ENCODE results near the gene PINK1. TPM values are rescaled to one million over a fixed set of nuclear protein-coding genes. Genes with fewer than 3 reads are reported as not detected.

PINK1 gene
- total RNA-seq, 3 donors from 2014 or later (not counting 1 experiment from before 2014, with no cell fraction given), result 10.8 to 16.2 (median 15.0) TPM

- no peaks in the 10 kb centered on the region for H3K36me3 Mint-ChIP-seq
- Histone ChIP-seq H3K9me3 (ENCODE audit: control insufficient read depth, insufficient read depth, low read length) (no peaks in the 10 kb centered on the region), H3K27me3 (ENCODE audit: control insufficient read depth, insufficient read depth, low read length) (no peaks in the 10 kb centered on the region), H3K27ac (ENCODE audit: low read length) (peak within 1 kb of the TSS; percentile 77), H3K4me3 (ENCODE audit: low read length) (peak within 1 kb of the TSS; percentile 89), H3K4me1 (ENCODE audit: control insufficient read depth, insufficient read depth, low read length) (peaks cover 24% of the 10 kb centered on the region), H3K36me3 (ENCODE audit: control insufficient read depth, insufficient read depth, low read length) (peaks cover 15% of the 10 kb centered on the region)
- no peaks in the 10 kb centered on the region for H3K9me3 Mint-ChIP-seq
- intact Hi-C loops (cut with micrococcal nuclease), result no loop called here
- H3K4me1 Mint-ChIP-seq, result peaks cover 52% of the 10 kb centered on the region in 2 donors
- no peak for TF ChIP-seq CTCF (IDR thresholded peaks at IDR 0.05)
- peak within 1 kb of the TSS; percentile 93 to 96 for H3K27ac Mint-ChIP-seq
- no peaks in the 10 kb centered on the region for H3K27me3 Mint-ChIP-seq (ENCODE audit: low read depth in 2 of 2)
- WGBS (ENCODE audit: insufficient coverage), result 2% methylated on average over 56 of the region's 58 CpGs
- ATAC-seq, result peak; percentile 92 to 98 (median 95)
- H3K4me3 Mint-ChIP-seq, result peak within 1 kb of the TSS; percentile 98
- DNase-seq, result peak; percentile 86 to 97
Measured at GRCh38 chr1:20661207-20662109, 28.2 kb downstream of the PINK1 start, which contains the start of gene DDOST. Gene DDOST, minus strand, starts transcription at chr1:20661369. Its CDS starts 19 bp downstream, at chr1:20661350.

GRCh38 chr1:20662110-20662475, 28.8 kb downstream of the PINK1 start:
- Histone ChIP-seq H3K9me3 (ENCODE audit: control insufficient read depth, insufficient read depth, low read length) (no peaks in the 10 kb centered on the region), H3K36me3 (ENCODE audit: control insufficient read depth, insufficient read depth, low read length) (peaks cover 11% of the 10 kb centered on the region), H3K27ac (ENCODE audit: low read length) (peak overlapping the region; percentile 77), H3K4me3 (ENCODE audit: low read length) (peak overlapping the region; percentile 89), H3K27me3 (ENCODE audit: control insufficient read depth, insufficient read depth, low read length) (no peaks in the 10 kb centered on the region), H3K4me1 (ENCODE audit: control insufficient read depth, insufficient read depth, low read length) (peaks cover 24% of the 10 kb centered on the region)
- no peak for TF ChIP-seq CTCF (IDR thresholded peaks at IDR 0.05)
- Mint-ChIP-seq H3K4me3 (peak overlapping the region; percentile 98), H3K27me3 (ENCODE audit: low read depth in 2 of 2) (no peaks in the 10 kb centered on the region), H3K36me3 (no peaks in the 10 kb centered on the region), H3K27ac (peak overlapping the region; percentile 93 to 96), H3K4me1 (peaks cover 45 to 51% of the 10 kb centered on the region in 2 donors), H3K9me3 (no peaks in the 10 kb centered on the region)
- 77% methylated on average over 7 of the region's 7 CpGs for WGBS (ENCODE audit: insufficient coverage)
- ATAC-seq (no peak), DNase-seq (no peak)
- intact Hi-C loops (cut with micrococcal nuclease), result no loop called here

GRCh38 chr1:20663365-20663764, 30.1 kb downstream of the PINK1 start:
- Histone ChIP-seq H3K9me3 (ENCODE audit: control insufficient read depth, insufficient read depth, low read length) (no peaks in the 10 kb centered on the region), H3K36me3 (ENCODE audit: control insufficient read depth, insufficient read depth, low read length) (no peaks in the 10 kb centered on the region), H3K27ac (ENCODE audit: low read length) (no peak overlapping the region), H3K27me3 (ENCODE audit: control insufficient read depth, insufficient read depth, low read length) (no peaks in the 10 kb centered on the region), H3K4me1 (ENCODE audit: control insufficient read depth, insufficient read depth, low read length) (peaks cover 24% of the 10 kb centered on the region), H3K4me3 (ENCODE audit: low read length) (no peak overlapping the region)
- intact Hi-C loops (cut with micrococcal nuclease), result no loop called here
- WGBS (ENCODE audit: insufficient coverage), result 67% methylated on average over 1 of the region's 1 CpG
- TF ChIP-seq CTCF (IDR thresholded peaks at IDR 0.05), result no peak
- no peak for ATAC-seq
- Mint-ChIP-seq H3K36me3 (no peaks in the 10 kb centered on the region), H3K4me1 (peaks cover 38 to 46% of the 10 kb centered on the region in 2 donors), H3K9me3 (no peaks in the 10 kb centered on the region), H3K27me3 (ENCODE audit: low read depth in 2 of 2) (no peaks in the 10 kb centered on the region), H3K27ac (no peak overlapping the region), H3K4me3 (peak overlapping the region; percentile 98)
- no peak for DNase-seq
